ENCODE data around the gene TRPV4.

DNA sequence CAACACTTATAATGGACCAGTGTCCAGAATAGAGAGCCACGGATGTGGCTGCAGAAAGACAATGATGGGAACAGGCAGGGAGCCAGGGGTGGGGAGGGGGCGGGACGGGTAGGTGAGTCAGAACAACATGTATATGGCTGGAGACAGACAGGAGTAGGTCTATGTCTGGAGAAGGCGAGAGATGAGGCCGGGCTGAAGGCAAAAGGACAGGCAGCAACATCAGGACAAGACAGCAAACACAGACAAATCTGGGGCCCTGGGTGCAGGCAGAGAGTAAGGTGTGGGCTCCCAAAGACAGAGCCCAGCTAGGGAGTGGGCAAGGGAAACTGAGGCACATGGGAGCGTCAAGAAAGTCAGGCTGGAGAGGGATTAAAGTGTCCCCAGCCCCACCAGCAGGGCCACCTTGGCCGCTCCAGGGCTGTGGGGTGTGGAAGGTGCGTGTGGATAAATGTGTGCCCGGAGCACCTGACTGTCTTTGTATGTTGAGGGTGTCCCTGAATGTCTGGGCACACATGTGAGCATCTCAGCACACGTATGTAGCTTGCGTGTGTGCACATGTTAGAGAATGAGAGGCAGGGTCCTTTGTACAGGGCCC, 75.4 kb downstream of the TRPV4 start:
- TF ChIP-seq TAF1 (IDR thresholded peaks at IDR 0.05; ENCODE audit: borderline replicate concordance, low read depth, low read length) (no peak), POLR2A (IDR thresholded peaks at IDR 0.05; ENCODE audit: low read depth, low read length) (no peak)
